IPS-20b (cell line): Measurements from ENCODE around the gene UNK.

ENCODE experiments used
- H3K27ac ChIP-seq: one replicate; pipeline ENCODE4 v1.5.1; 2013; ENCODE audit warnings: low read length
- H3K27me3 ChIP-seq: 2 replicates; pipeline ENCODE4 v1.6.1; 2013; ENCODE audit warnings: mild to moderate bottlenecking, low read length, inconsistent platforms; ENCODE audit not compliant: insufficient read depth
- H3K36me3 ChIP-seq: 2 replicates; pipeline ENCODE4 v1.6.1; 2013; ENCODE audit warnings: low read depth, mild to moderate bottlenecking, inconsistent platforms, low read length, moderate library complexity; ENCODE audit not compliant: insufficient read depth
- H3K4me1 ChIP-seq: 2 replicates; pipeline ENCODE4 v1.6.1; 2013; ENCODE audit warnings: mild to moderate bottlenecking, control low read depth, inconsistent platforms, low read length, moderate library complexity; ENCODE audit not compliant: insufficient read depth
- H3K4me3 ChIP-seq: 2 replicates; pipeline ENCODE4 v1.5.1; 2013; ENCODE audit warnings: mild to moderate bottlenecking, low read length, inconsistent platforms
- H3K9ac ChIP-seq: 2 replicates; pipeline ENCODE4 v1.6.1; 2013; ENCODE audit warnings: low read depth, mild to moderate bottlenecking, inconsistent platforms, low read length, moderate library complexity
- H3K9me3 ChIP-seq: 2 replicates; pipeline ENCODE4 v1.6.1; 2013; ENCODE audit warnings: mild to moderate bottlenecking, low read depth, low read length, inconsistent platforms; ENCODE audit not compliant: insufficient read depth

Gene UNK

DNA sequence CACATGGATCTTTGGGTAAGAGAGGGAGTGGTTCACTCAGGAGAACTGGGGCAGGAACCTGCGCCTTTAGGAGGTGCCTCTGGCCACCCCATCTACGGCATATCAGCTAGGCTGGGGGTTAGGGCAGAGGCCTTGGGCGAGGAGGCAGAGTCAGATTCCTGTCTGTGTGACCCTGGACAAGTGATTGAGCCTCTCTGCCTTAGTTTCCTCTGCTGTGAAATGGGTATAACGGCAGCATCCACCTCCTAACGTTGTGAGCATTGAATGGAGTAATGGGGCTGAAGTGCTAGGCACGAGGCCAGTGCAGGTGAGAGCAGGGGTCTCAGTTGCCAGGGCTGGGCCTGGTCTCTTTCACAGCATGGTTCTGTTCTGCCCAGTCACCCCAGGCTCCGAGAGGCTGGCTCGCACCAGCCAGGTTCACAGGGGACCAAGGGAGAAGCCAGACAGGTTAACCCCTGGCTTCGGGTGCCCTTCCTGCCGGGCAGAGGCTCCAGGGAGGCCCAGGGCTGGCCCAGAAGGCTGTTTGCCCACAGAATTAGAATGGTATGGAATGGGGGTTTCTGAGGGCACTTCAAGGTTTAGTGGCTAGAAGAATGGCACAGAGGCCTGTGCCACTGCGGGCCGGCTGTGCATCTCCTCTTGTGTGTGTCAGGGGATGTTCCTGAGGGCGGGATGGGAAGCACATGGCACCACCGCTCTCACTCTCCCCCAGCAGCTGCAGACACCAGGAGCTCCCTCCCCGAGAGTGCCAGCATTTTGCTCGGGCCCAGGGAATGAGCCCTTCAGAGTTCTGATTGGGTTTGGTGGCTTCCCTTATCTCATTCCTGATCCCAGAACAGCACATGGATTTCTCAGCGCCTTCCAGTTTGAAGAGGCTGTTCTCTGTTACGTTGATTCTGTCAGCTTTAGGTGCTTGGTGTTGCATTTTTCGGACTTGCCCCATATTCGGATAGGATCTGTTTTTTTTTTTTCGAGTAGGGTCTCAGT lies 35.8 kb downstream of the UNK start:
- H3K36me3 ChIP-seq, result peaks cover 88% of the 10 kb centered on the region
- H3K4me1 ChIP-seq, result no peaks in the 10 kb centered on the region
- no peaks in the 10 kb centered on the region for H3K9me3 ChIP-seq
- no peak overlapping the region for H3K4me3 ChIP-seq
- H3K27ac ChIP-seq, result no peak overlapping the region
- H3K9ac ChIP-seq, result no peak overlapping the region
- no peaks in the 10 kb centered on the region for H3K27me3 ChIP-seq

DNA sequence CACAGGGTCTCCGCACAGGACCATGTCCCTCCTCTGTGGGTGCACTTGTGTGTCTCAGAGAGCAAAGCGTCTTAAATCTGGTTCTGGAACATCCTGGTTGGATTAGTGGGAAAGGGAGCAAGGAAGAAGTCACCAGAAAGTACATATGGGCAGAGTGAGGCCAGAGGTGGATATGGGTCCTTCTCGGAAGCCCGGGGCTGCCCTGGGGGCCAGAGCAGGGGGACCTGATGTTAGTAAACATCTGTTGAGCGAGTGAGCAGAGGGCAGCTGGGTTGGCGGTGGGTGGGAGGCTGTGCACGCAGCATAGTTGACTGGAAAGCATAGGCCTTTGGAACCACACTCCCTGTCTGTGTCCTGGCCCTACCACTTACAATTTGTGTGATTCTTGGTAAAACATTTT lies 36.9 kb downstream of the UNK start:
- Histone ChIP-seq H3K27me3 (no peaks in the 10 kb centered on the region), H3K36me3 (peaks cover 79% of the 10 kb centered on the region), H3K9me3 (no peaks in the 10 kb centered on the region), H3K4me3 (no peak overlapping the region), H3K4me1 (no peaks in the 10 kb centered on the region), H3K9ac (no peak overlapping the region), H3K27ac (no peak overlapping the region)

DNA sequence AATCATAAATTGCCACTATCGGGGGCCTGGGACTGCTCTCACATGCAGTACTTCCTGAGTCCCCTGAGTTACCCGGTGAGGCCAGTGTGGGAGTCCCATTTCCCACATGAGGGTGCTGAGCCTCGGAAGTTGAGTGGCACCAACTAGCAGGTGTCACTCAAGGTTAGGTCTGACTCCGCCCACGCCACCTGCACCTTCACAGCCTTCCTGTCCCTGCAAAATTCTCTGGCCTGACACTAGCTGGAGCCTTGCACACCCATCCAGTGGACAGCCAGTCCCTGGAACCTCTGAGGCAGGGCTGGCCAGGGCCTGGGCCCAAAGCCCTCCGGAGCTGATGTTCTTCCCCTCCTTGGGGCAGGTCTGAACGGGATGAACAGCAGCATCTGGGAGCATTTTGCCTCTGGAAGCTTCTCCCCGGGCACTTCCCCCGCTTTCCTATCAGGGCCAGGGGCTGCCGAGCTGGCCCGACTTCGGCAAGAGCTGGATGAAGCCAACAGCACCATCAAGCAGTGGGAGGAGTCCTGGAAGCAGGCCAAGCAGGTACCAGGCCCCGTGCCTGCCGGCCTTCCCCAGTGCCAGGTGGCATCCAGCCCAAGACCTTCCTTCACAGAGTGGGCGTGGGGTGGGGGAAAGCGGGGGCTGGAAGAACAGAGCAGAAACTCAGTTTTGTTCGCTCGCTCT lies 37.7 kb downstream of the UNK start:
- Histone ChIP-seq H3K4me3 (no peak overlapping the region), H3K4me1 (no peaks in the 10 kb centered on the region), H3K27me3 (no peaks in the 10 kb centered on the region), H3K9ac (no peak overlapping the region), H3K9me3 (no peaks in the 10 kb centered on the region), H3K27ac (no peak overlapping the region), H3K36me3 (peaks cover 71% of the 10 kb centered on the region)

GRCh38 chr17:75822800-75823166 lies 38.2 kb downstream of the UNK start:
- Histone ChIP-seq H3K27ac (no peak overlapping the region), H3K9ac (no peak overlapping the region), H3K4me3 (no peak overlapping the region), H3K27me3 (no peaks in the 10 kb centered on the region), H3K9me3 (no peaks in the 10 kb centered on the region), H3K4me1 (no peaks in the 10 kb centered on the region), H3K36me3 (peaks cover 66% of the 10 kb centered on the region)

DNA sequence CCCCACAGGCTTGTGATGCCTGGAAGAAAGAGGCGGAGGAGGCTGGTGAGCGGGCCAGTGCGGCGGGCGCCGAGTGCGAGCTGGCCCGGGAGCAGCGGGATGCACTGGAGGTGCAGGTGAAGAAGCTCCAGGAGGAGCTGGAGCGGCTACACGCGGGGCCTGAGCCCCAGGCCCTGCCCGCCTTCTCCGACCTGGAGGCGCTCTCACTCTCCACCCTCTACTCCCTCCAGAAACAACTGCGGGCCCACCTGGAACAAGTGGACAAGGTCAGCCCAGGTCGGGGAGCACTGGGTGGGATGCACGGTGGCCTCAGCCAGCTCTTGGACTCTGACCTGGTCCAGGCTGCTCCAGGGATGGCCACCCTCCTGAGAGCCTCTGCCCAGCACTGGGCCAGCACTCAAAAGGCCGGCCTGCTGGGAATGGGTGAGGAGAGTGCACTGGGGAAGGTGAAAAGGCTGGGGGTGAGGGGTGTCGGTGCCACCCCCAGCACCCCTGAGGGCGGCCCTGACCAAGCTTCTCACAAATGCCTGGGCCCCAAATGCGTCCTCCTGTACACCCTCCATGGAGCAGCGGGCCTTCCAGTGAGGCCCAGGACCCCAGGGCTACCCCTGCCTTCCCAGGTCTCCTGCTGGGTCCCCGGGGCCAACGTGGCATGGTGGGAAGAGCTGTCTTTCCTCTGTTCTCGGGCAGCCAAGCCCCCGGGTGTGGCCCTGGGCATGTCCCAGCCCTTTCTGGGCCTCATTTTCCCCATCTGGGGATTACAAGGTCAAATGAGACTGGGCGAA lies 38.8 kb downstream of the UNK start:
- Histone ChIP-seq H3K4me1 (peaks cover 4% of the 10 kb centered on the region; the same call in 1 of the 2 replicates), H3K27me3 (no peaks in the 10 kb centered on the region), H3K4me3 (no peak overlapping the region), H3K36me3 (peaks cover 60% of the 10 kb centered on the region), H3K27ac (no peak overlapping the region), H3K9ac (no peak overlapping the region), H3K9me3 (no peaks in the 10 kb centered on the region)

- H3K4me3 ChIP-seq, result no peak overlapping the region
- H3K9me3 ChIP-seq, result no peaks in the 10 kb centered on the region
- peaks cover 4% of the 10 kb centered on the region; the same call in 1 of the 2 replicates for H3K4me1 ChIP-seq
- H3K27me3 ChIP-seq, result no peaks in the 10 kb centered on the region
- H3K9ac ChIP-seq, result no peak overlapping the region
- H3K36me3 ChIP-seq, result peaks cover 53% of the 10 kb centered on the region
- H3K27ac ChIP-seq, result no peak overlapping the region
Observed at GRCh38 chr17:75824050-75824552, 39.5 kb downstream of the UNK start.

- Histone ChIP-seq H3K27me3 (no peaks in the 10 kb centered on the region), H3K4me1 (peaks cover 4% of the 10 kb centered on the region; the same call in 1 of the 2 replicates), H3K4me3 (no peak overlapping the region), H3K9me3 (no peaks in the 10 kb centered on the region), H3K27ac (no peak overlapping the region), H3K36me3 (peaks cover 47% of the 10 kb centered on the region), H3K9ac (no peak overlapping the region)
Observed at GRCh38 chr17:75824666-75825065, 40.1 kb downstream of the UNK start.

DNA sequence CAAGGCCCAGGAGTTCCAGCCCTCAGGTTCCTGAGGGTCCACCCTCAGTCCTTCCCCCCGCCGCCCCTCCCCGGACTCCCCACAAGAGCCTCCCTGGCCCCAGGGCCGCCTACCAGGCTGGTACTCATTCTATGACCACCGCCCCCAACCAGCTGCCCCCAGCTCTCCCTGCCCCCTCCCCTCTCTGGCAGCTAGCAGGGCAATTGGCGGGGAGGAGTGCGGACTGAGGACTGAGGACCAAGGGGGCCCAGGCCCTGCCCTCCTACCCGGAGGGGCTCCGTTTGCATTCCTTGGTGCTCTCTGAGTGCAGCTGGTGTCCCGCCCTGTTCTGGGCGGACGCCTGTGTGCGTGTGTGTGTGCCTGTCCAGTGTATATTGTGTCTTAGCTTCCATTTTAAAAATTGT lies 40.5 kb downstream of the UNK start:
- Histone ChIP-seq H3K27me3 (no peaks in the 10 kb centered on the region), H3K4me1 (peaks cover 4% of the 10 kb centered on the region; the same call in 1 of the 2 replicates), H3K27ac (no peak overlapping the region), H3K9ac (no peak overlapping the region), H3K9me3 (no peaks in the 10 kb centered on the region), H3K36me3 (peaks cover 43% of the 10 kb centered on the region), H3K4me3 (no peak overlapping the region)

DNA sequence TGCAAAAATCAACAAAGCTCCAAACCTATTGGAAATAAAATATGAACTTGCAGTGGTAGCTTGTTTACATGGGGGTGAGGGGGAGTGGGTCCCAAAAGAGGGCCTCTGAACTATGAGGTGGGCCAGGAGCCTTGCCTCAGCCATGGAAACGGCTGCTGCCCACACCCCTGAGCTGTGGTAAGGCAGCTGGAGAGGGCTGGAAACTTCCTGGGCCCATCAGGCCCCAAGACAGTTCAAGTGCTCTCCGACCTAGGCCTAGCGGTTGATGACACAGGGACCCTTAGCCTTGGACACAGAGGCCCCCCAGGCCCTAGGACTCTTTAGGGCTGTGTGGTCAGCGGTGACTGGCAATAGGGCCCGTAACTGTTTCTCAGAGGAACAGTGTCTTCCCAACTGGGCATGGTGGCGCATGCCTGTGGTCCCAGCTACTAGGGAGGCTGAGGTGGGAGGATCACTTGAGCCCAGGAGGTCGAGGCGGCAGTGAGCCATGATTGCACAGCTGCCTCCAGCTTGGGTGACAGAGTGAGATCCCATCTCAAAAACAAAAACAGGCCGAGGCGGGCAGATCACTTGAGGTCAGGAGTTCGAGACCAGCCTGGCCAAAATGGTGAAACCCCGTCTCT lies 41.3 kb downstream of the UNK start:
- Histone ChIP-seq H3K4me3 (no peak overlapping the region), H3K9me3 (no peaks in the 10 kb centered on the region), H3K4me1 (peaks cover 11% of the 10 kb centered on the region; the same call in 1 of the 2 replicates), H3K27ac (no peak overlapping the region), H3K36me3 (peaks cover 35% of the 10 kb centered on the region), H3K9ac (no peak overlapping the region), H3K27me3 (no peaks in the 10 kb centered on the region)

DNA sequence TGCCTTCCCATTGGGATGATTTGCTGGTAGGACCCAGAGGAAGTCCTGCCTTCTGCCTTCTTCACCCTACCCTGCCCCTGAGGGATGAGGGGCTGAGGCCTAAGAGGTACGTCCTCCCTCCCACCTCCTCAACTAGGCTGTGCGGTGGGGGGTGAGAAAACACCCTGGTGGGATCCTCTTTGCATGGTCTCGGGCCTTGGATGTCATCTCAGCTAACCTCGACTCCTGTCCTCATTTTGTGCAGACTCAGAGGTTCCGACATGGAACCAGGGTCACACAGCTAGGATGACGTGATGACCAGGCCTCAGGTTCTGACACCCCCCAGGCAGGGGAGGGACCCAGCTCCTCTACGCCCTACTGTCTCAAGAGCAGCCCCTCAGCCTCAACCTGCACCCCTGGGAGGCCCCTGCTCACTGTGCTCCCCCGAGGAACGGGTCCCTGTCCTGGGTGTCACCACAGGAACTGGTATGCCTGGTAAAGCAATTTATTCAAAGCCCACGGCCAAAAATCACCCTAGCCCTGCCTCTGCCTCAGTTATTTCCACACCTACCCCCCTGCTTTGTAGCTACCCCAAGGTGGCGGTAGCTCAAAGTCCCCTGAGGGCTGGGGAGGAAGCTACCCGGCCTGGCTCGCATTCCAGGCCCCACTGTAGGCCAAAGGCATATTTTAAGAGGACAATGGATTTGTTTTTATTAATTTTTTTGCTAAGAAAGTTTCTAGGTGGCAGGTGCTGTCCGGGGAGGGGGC lies 42.1 kb downstream of the UNK start:
- H3K27me3 ChIP-seq, result no peaks in the 10 kb centered on the region
- H3K36me3 ChIP-seq, result peaks cover 27% of the 10 kb centered on the region
- H3K4me1 ChIP-seq, result peaks cover 14% of the 10 kb centered on the region; the same call in 1 of the 2 replicates
- no peak overlapping the region for H3K4me3 ChIP-seq
- no peaks in the 10 kb centered on the region for H3K9me3 ChIP-seq
- no peak overlapping the region for H3K27ac ChIP-seq
- H3K9ac ChIP-seq, result no peak overlapping the region; the same call in 1 of the 2 replicates
